Left ventricle myocardium inferior (tissue), 1 donor: ENCODE measurements around the gene NUDT5. TPM values are rescaled to one million over a fixed set of nuclear protein-coding genes. Genes with fewer than 3 reads are reported as not detected.

Experiments
- DNase-seq: peaks from one replicate; pipeline ENCODE4 v3.0.0-alpha.2; 2020
- H3K27ac ChIP-seq: fragments of 200-600 bp; replicated peaks from 2 replicates; pipeline ENCODE4 v1.8.0; 2021
- H3K27me3 ChIP-seq: fragments of 200-600 bp; 2 replicates; pipeline ENCODE4 v1.8.0; 2021; ENCODE audit warnings: low read depth
- H3K36me3 ChIP-seq: fragments of 200-600 bp; 2 replicates; pipeline ENCODE4 v1.8.0; 2021
- H3K4me1 ChIP-seq: fragments of 200-600 bp; 2 replicates; pipeline ENCODE4 v1.8.0; 2021
- H3K4me3 ChIP-seq: fragments of 200-600 bp; 2 replicates; pipeline ENCODE4 v1.8.0; 2021; ENCODE audit warnings: mild to moderate bottlenecking, moderate library complexity
- H3K9me3 ChIP-seq: fragments of 200-600 bp; replicated peaks from 2 replicates; pipeline ENCODE4 v1.8.0; 2021
- CTCF ChIP-seq: fragments of 200-600 bp; IDR thresholded peaks from 2 replicates; pipeline ENCODE4 v1.8.0; 2021; ENCODE audit warnings: antibody characterized with exemption, mild to moderate bottlenecking, borderline replicate concordance
- intact Hi-C: fragments of 100-400 bp; cut with micrococcal nuclease; formaldehyde crosslinking; loops from one replicate; pipeline ENCODE4 v1.11.0; 2022
- total RNA-seq: library from RNA; stranded (reverse); fragmentation: NEBNext Ultra II Directional; extraction: Animal tissue kit (Norgen Biotek cat#: 25700); gene quantifications from one replicate; pipeline ENCODE4 v1.2.1, GENCODE V29; 2021
- donor health status: DM: no; HTN: yes; CAD: no; lungs with severe emphysema.

NUDT5 gene
- total RNA-seq, 1 donor from 2014 or later, result 8.6 TPM

GRCh38 chr10:12225444-12225843 lies 29.8 kb upstream of the NUDT5 start:
- H3K4me3 ChIP-seq, result no peak overlapping the region
- intact Hi-C loops, result no loop called here
- no peaks in the 10 kb centered on the region for H3K9me3 ChIP-seq
- no peak for DNase-seq
- no peak overlapping the region for H3K27ac ChIP-seq
- peaks cover 40% of the 10 kb centered on the region for H3K4me1 ChIP-seq
- no peak for TF ChIP-seq CTCF
- peaks cover 30% of the 10 kb centered on the region for H3K36me3 ChIP-seq
- H3K27me3 ChIP-seq, result no peaks in the 10 kb centered on the region

- no peak for TF ChIP-seq CTCF
- DNase-seq, result no peak
- H3K36me3 ChIP-seq, result peaks cover 52% of the 10 kb centered on the region
- peak overlapping the region; percentile 29 for H3K27ac ChIP-seq
- H3K4me3 ChIP-seq, result no peak overlapping the region
- H3K4me1 ChIP-seq, result peaks cover 60% of the 10 kb centered on the region
- intact Hi-C loops, result no loop called here
- H3K27me3 ChIP-seq, result no peaks in the 10 kb centered on the region
- H3K9me3 ChIP-seq, result no peaks in the 10 kb centered on the region
These were observed 25.9 kb upstream of the NUDT5 start for GRCh38 chr10:12221323-12222298.

GRCh38 chr10:12218991-12219390 lies 23.3 kb upstream of the NUDT5 start:
- peaks cover 46% of the 10 kb centered on the region for H3K36me3 ChIP-seq
- no peak overlapping the region for H3K27ac ChIP-seq
- no peak for TF ChIP-seq CTCF
- H3K9me3 ChIP-seq, result no peaks in the 10 kb centered on the region
- H3K4me3 ChIP-seq, result no peak overlapping the region
- no peaks in the 10 kb centered on the region for H3K27me3 ChIP-seq
- peaks cover 79% of the 10 kb centered on the region for H3K4me1 ChIP-seq
- DNase-seq, result no peak
- intact Hi-C loops, result no loop called here

- no peak for DNase-seq
- Histone ChIP-seq H3K9me3 (no peaks in the 10 kb centered on the region), H3K27me3 (no peaks in the 10 kb centered on the region), H3K4me1 (peaks cover 41% of the 10 kb centered on the region), H3K36me3 (peaks cover 63% of the 10 kb centered on the region), H3K4me3 (peak overlapping the region; percentile 31), H3K27ac (peak overlapping the region; percentile 22)
- intact Hi-C loops, result no loop called here
- peak; percentile 77 for TF ChIP-seq CTCF
These were observed 19.1 kb upstream of the NUDT5 start for GRCh38 chr10:12214763-12215218.

- intact Hi-C loops, result no loop called here
- no peaks in the 10 kb centered on the region for H3K27me3 ChIP-seq
- DNase-seq, result no peak
- H3K36me3 ChIP-seq, result peaks cover 61% of the 10 kb centered on the region
- no peak overlapping the region for H3K4me3 ChIP-seq
- H3K9me3 ChIP-seq, result no peaks in the 10 kb centered on the region
- TF ChIP-seq CTCF, result no peak
- H3K27ac ChIP-seq, result no peak overlapping the region
- H3K4me1 ChIP-seq, result peaks cover 35% of the 10 kb centered on the region
These were observed 18.4 kb upstream of the NUDT5 start for GRCh38 chr10:12214093-12214492.
